ENCODE data around the gene KRTAP19-5. TPM values are rescaled to one million over a fixed set of nuclear protein-coding genes. Genes with fewer than 3 reads are reported as not detected.
"Not testable (repeated sequence)": the region's sequence is repeated elsewhere in the genome, so short reads cannot be mapped to it uniquely, and the experiment has no call there.

KRTAP19-5 gene
- not detected for total RNA-seq
- polyA plus RNA-seq = not detected

DNA sequence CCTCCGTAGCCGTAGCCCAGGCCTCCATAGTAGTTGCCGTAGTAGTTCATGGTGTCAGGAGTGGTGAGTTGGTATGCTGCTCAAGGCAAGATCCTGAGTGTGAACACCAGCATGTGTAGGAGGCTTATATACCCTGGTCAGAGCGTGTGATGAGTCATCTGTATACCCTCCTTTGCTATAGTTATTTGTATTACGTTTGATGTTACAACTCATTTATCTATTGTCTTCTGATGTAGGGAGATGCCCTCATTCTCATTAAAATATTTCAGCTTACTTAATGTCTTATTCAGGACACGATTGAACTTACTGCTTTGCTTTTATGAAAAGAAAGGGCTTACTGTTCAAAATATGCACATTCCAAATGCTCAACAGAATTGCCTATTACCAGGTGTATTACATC is at the start of gene KRTAP19-5:
Gene KRTAP19-5 (minus strand): TSS at position 101 of the 400 bp plus-strand sequence. CDS start 51 bp downstream, at position 50.
- no peaks in the 10 kb centered on the region for H3K4me1 ChIP-seq
- no peak for DNase-seq
- WGBS, 2 donors = 51 to 66% methylated on average over 6 of the region's 6 CpGs
- TF ChIP-seq, protein P1, sequence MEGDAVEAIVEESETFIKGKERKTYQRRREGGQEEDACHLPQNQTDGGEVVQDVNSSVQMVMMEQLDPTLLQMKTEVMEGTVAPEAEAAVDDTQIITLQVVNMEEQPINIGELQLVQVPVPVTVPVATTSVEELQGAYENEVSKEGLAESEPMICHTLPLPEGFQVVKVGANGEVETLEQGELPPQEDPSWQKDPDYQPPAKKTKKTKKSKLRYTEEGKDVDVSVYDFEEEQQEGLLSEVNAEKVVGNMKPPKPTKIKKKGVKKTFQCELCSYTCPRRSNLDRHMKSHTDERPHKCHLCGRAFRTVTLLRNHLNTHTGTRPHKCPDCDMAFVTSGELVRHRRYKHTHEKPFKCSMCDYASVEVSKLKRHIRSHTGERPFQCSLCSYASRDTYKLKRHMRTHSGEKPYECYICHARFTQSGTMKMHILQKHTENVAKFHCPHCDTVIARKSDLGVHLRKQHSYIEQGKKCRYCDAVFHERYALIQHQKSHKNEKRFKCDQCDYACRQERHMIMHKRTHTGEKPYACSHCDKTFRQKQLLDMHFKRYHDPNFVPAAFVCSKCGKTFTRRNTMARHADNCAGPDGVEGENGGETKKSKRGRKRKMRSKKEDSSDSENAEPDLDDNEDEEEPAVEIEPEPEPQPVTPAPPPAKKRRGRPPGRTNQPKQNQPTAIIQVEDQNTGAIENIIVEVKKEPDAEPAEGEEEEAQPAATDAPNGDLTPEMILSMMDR (IDR thresholded peaks at IDR 0.05) = no peak
- FAIRE-seq = no peak
- H3K36me3 ChIP-seq = no peaks in the 10 kb centered on the region
- H3K4me3 ChIP-seq = no peak within 1 kb of the TSS
- no peaks in the 10 kb centered on the region for H3K27me3 ChIP-seq
- H3K9me3 ChIP-seq = no peaks in the 10 kb centered on the region
- no peak for ATAC-seq
- H3K27ac ChIP-seq = no peak within 1 kb of the TSS
- intact Hi-C loops (cut with DNase I) = no loop called here

DNA sequence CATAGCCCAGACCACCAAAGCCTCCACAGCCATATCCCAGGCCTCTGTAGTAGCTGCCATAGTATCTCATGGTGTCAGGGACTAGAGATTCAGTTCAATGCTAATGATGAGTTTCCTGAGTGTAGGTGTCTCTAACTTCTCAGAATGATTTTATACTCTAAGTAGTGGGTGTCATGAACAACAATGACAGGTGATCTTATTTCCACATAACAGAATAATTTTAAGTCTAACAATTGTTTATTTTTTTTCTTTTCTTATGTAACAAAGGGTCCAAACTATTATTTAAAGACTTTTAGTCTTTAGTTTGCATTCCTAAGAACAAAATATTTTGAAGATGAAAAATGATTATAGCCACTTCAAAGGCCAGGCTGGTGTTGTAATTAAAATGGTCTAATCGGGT is 39.8 kb upstream of the KRTAP19-5 start, which contains the start of gene KRTAP19-6:
Gene KRTAP19-6 (minus strand): TSS at position 101 of the 400 bp plus-strand sequence. CDS start 31 bp downstream, at position 70.
- ATAC-seq (no peak), DNase-seq (no peak), FAIRE-seq (no peak)
- Histone ChIP-seq H3K36me3 (no peaks in the 10 kb centered on the region), H3K27me3 (no peaks in the 10 kb centered on the region), H3K27ac (no peak within 1 kb of the TSS), H3K4me3 (no peak within 1 kb of the TSS), H3K9me3 (no peaks in the 10 kb centered on the region), H3K4me1 (no peaks in the 10 kb centered on the region)
- intact Hi-C loops (cut with DNase I) = no loop called here
- TF ChIP-seq, protein P1 (IDR thresholded peaks at IDR 0.05) = no peak
- 59 to 69% methylated on average over 1 of the region's 1 CpG for WGBS, 2 donors

DNA sequence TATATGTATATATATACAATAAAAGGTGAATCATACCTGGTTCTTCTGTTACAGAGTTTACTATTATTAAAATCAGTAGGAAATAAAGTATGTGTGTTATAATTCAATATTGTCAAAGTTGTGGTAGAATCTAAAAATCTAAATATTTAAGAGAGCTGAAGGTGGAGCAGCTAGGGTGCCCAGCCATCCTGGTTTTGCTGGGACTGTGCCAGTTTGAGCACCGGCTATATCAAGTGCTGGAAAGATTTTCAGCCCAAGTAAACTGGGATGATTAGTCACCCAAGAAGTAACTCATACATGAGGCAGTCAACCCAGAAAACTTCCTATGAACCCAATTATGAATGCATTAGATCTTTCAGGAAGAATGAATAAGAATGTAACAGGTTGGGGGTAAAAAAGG is 16.9 kb upstream of the KRTAP19-5 start:
- WGBS, 2 donors = 57 to 67% methylated on average over 1 of the region's 1 CpG

DNA sequence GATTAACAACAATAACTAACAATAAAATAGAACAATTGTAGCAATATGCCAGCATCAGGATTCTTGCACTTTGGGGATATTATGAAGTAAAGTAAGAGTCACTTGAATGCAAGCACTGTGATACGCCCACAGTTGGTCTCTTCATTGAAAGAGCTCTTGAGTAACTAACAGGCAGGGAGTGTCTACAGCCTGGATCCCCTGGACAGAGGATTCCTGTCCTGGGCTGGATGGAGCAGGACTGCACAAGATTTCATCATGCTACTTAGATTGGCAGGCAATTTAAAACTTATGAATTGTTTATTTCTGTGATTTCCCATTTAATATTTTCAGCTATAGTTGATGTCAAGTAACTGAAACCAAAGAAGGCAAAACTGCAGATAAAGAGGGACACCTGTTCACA is 13.7 kb upstream of the KRTAP19-5 start:
- DNase-seq = no peak

More for the DNA sequence above, 16.9 kb upstream of the KRTAP19-5 start:
- DNase-seq (no peak), FAIRE-seq (no peak), ATAC-seq (no peak)
- Histone ChIP-seq H3K9me3 (no peaks in the 10 kb centered on the region), H3K27ac (no peak overlapping the region), H3K27me3 (no peaks in the 10 kb centered on the region), H3K36me3 (no peaks in the 10 kb centered on the region), H3K4me1 (no peaks in the 10 kb centered on the region), H3K4me3 (no peak overlapping the region)
- intact Hi-C loops (cut with DNase I) = no loop called here
- TF ChIP-seq, protein P1 (IDR thresholded peaks at IDR 0.05) = no peak

DNA sequence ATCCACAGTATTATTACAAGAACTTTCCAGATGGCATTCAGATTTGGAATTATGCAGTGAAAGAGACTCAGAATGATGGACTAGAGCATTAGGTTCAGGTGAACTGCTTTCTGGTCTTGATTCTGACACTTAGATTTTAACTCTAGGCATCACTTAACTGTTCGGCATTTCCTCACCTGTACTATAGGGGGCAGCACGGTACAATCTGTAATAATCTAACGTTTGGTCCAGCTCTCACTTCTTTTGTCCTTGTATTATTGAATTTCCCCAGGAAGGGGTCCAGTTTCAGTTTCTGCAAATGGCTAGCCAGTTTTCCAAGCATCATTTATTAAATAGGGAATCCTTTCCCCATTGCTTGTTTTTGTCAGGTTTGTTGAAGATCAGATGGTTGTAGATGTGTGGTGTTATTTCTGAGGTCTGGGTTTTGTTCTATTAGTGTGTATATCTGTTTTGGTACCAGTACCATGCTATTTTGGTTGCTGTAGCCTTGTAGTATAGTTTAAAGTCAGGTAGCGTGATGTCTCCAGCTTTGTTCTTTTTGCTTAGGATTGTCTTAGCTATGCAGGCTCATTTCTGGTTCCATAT is 3.8 kb upstream of the KRTAP19-5 start:
- intact Hi-C loops (cut with DNase I); H3K9me3 ChIP-seq; H3K4me3 ChIP-seq; DNase-seq; H3K4me1 ChIP-seq; H3K36me3 ChIP-seq; H3K27me3 ChIP-seq; FAIRE-seq; H3K27ac ChIP-seq: not testable (repeated sequence)
- TF ChIP-seq, protein P1 (IDR thresholded peaks at IDR 0.05) = peak in 3 of 4 donors; percentile 36 to 38 (median 36)
- ATAC-seq = peak in 1 of 4 donors; percentile 44
- WGBS, 2 donors = 15 to 18% methylated on average over 4 of the region's 4 CpGs

More for the DNA sequence above, 13.7 kb upstream of the KRTAP19-5 start:
- H3K27ac ChIP-seq = no peak overlapping the region
- intact Hi-C loops (cut with DNase I) = no loop called here
- no peaks in the 10 kb centered on the region for H3K36me3 ChIP-seq
- H3K4me1 ChIP-seq = no peaks in the 10 kb centered on the region
- ATAC-seq = no peak
- no peak for FAIRE-seq
- H3K27me3 ChIP-seq = no peaks in the 10 kb centered on the region
- H3K4me3 ChIP-seq = no peak overlapping the region
- WGBS, 2 donors = 71 to 74% methylated on average over 1 of the region's 1 CpG
- no peaks in the 10 kb centered on the region for H3K9me3 ChIP-seq
- TF ChIP-seq, protein P1 (IDR thresholded peaks at IDR 0.05) = no peak

All from pancreas (tissue), 10 donors.